ENCODE measurements around the gene FAF1. TPM values are rescaled to one million over a fixed set of nuclear protein-coding genes. Genes with fewer than 3 reads are reported as not detected.

Gene FAF1
- total RNA-seq, 4 donors from 2014 or later: 46.1 to 72.2 (median 52.2) TPM

- no peak for TF ChIP-seq CTCF (IDR thresholded peaks at IDR 0.05; ENCODE audit: low read depth)
These were observed 17.7 kb downstream of the FAF1 start for GRCh38 chr1:50942334-50942733.

- no peak for TF ChIP-seq CTCF (IDR thresholded peaks at IDR 0.05; ENCODE audit: low read depth)
These were observed 19.8 kb downstream of the FAF1 start for GRCh38 chr1:50940291-50940690.

- TF ChIP-seq CTCF (IDR thresholded peaks at IDR 0.05; ENCODE audit: low read depth): no peak
These were observed 23.7 kb downstream of the FAF1 start for GRCh38 chr1:50936321-50936720.

GRCh38 chr1:50934838-50935237, 25.2 kb downstream of the FAF1 start:
- TF ChIP-seq CTCF (IDR thresholded peaks at IDR 0.05; ENCODE audit: low read depth): no peak

- no peak for TF ChIP-seq CTCF (IDR thresholded peaks at IDR 0.05; ENCODE audit: low read depth)
These were observed 28.9 kb downstream of the FAF1 start for GRCh38 chr1:50930965-50931737.

- TF ChIP-seq CTCF (IDR thresholded peaks at IDR 0.05; ENCODE audit: low read depth): no peak
These were observed 29.9 kb downstream of the FAF1 start for GRCh38 chr1:50930193-50930592.

- no peak for TF ChIP-seq CTCF (IDR thresholded peaks at IDR 0.05; ENCODE audit: low read depth)
These were observed 30.6 kb downstream of the FAF1 start for GRCh38 chr1:50929376-50929958.
